Ascending aorta (tissue), 2 donors: ENCODE data around the gene PIK3CB. TPM values are rescaled to one million over a fixed set of nuclear protein-coding genes. Genes with fewer than 3 reads are reported as not detected.
A peak's percentile ranks its signal among the peaks of the same experiment; 100 is the strongest.

ENCODE experiments used
- DNase-seq, 2 donors: peaks; one replicate each; pipeline ENCODE4 v3.0.0-alpha.2; 2019; ENCODE audit warnings: low spot score in 2 of 2
- H3K27ac ChIP-seq, 2 donors: fragments of 200-600 bp; sonication (generic); one replicate each; pipeline ENCODE4 v1.5.1; 2016 to 2017; ENCODE audit warnings: mild to moderate bottlenecking in 1 of 2
- H3K27me3 ChIP-seq: fragments of 200-600 bp; sonication (generic); one replicate; pipeline ENCODE4 v1.5.1; 2017
- H3K36me3 ChIP-seq, 2 donors: fragments of 200-600 bp; sonication (generic); one replicate each; pipeline ENCODE4 v1.5.1; 2016
- H3K4me1 ChIP-seq, 2 donors: fragments of 200-600 bp; sonication (generic); one replicate each; pipeline ENCODE4 v1.5.1; 2016 to 2017; ENCODE audit warnings: mild to moderate bottlenecking in 1 of 2
- H3K4me3 ChIP-seq, 2 donors: fragments of 200-600 bp; sonication (generic); one replicate each; pipeline ENCODE4 v1.5.1; 2016 to 2017; ENCODE audit warnings: mild to moderate bottlenecking in 1 of 2
- H3K9me3 ChIP-seq, 2 donors: fragments of 200-600 bp; sonication (generic); one replicate each; pipeline ENCODE4 v1.5.1; 2016
- CTCF ChIP-seq, 3 experiments: fragments of 200-600 bp in 2 of 3; fragments of 450-650 bp in 1 of 3; sonication (generic) in 2 of 3; IDR thresholded peaks; one replicate each; pipeline ENCODE4 v1.5.1; 2016 to 2019; ENCODE audit warnings: antibody characterized with exemption in 3 of 3, mild to moderate bottlenecking in 1 of 3, moderate library complexity in 1 of 3
- intact Hi-C: fragments of 100-400 bp; cut with DNase I; formaldehyde crosslinking; loops from one replicate; pipeline ENCODE4 v1.15.1; 2023
- total RNA-seq: library from RNA; depleted of rRNA; stranded (reverse); fragments of >200 nt; gene quantifications from one replicate; pipeline ENCODE4 v1.1.0, GENCODE V29; 2016

PIK3CB gene
- total RNA-seq, 1 donor from 2014 or later = 9.3 TPM

GRCh38 chr3:138712086-138712485 is 122.6 kb downstream of the PIK3CB start:
- Histone ChIP-seq H3K36me3 (peaks cover 7 to 19% of the 10 kb centered on the region in 2 donors), H3K27me3 (no peaks in the 10 kb centered on the region), H3K4me1 (no peaks in the 10 kb centered on the region), H3K9me3 (no peaks in the 10 kb centered on the region), H3K4me3 (no peak overlapping the region), H3K27ac (no peak overlapping the region)
- no peak for DNase-seq
- intact Hi-C loops = no loop called here
- TF ChIP-seq CTCF (IDR thresholded peaks at IDR 0.05) = no peak

- Histone ChIP-seq H3K4me3 (no peak overlapping the region), H3K9me3 (no peaks in the 10 kb centered on the region), H3K4me1 (no peaks in the 10 kb centered on the region), H3K27me3 (no peaks in the 10 kb centered on the region), H3K27ac (no peak overlapping the region), H3K36me3 (peaks cover 9 to 17% of the 10 kb centered on the region in 2 donors)
- no peak for TF ChIP-seq CTCF (IDR thresholded peaks at IDR 0.05)
- no peak for DNase-seq
- intact Hi-C loops = no loop called here
These were observed 129.1 kb downstream of the PIK3CB start for GRCh38 chr3:138705675-138706074.

- intact Hi-C loops = loop anchor here (10.0 kb wide), 1 partner anchor 102 kb away; the partner anchor contains the start of gene CEP70
- Histone ChIP-seq H3K4me3 (no peak overlapping the region), H3K27ac (peak overlapping the region in 1 of 2 donors; percentile 15), H3K27me3 (no peaks in the 10 kb centered on the region), H3K9me3 (no peaks in the 10 kb centered on the region), H3K36me3 (peaks cover 4 to 6% of the 10 kb centered on the region in 2 donors), H3K4me1 (peaks cover 0 to 7% of the 10 kb centered on the region in 2 donors)
- no peak for TF ChIP-seq CTCF (IDR thresholded peaks at IDR 0.05)
- DNase-seq = no peak
These were observed 137.9 kb downstream of the PIK3CB start for GRCh38 chr3:138696666-138697370.

- peaks cover 0 to 7% of the 10 kb centered on the region in 2 donors for H3K4me1 ChIP-seq
- H3K27ac ChIP-seq = peak overlapping the region in 1 of 2 donors; percentile 14
- intact Hi-C loops = loop anchor here (10.0 kb wide), 1 partner anchor 100 kb away; the partner anchor contains the start of gene CEP70
- H3K27me3 ChIP-seq = no peaks in the 10 kb centered on the region
- H3K4me3 ChIP-seq = no peak overlapping the region
- H3K9me3 ChIP-seq = no peaks in the 10 kb centered on the region
- H3K36me3 ChIP-seq = peaks cover 2 to 4% of the 10 kb centered on the region in 2 donors
- TF ChIP-seq CTCF (IDR thresholded peaks at IDR 0.05) = no peak
- no peak for DNase-seq
These were observed 140.3 kb downstream of the PIK3CB start for GRCh38 chr3:138694287-138695007.

- Histone ChIP-seq H3K27me3 (no peaks in the 10 kb centered on the region), H3K9me3 (no peaks in the 10 kb centered on the region), H3K4me3 (no peak overlapping the region), H3K4me1 (peaks cover 0 to 7% of the 10 kb centered on the region in 2 donors), H3K27ac (no peak overlapping the region), H3K36me3 (peaks cover 0 to 8% of the 10 kb centered on the region in 2 donors)
- no peak for TF ChIP-seq CTCF (IDR thresholded peaks at IDR 0.05)
- intact Hi-C loops = loop anchor here (10.0 kb wide), 1 partner anchor 97 kb away; the partner anchor contains the start of gene CEP70
- no peak for DNase-seq
These were observed 142.6 kb downstream of the PIK3CB start for GRCh38 chr3:138692152-138692551.
